Activated CD4-positive, alpha-beta T cell treated with anti-CD3 and anti-CD28 coated beads, Interleukin-2, amount 10 ng/mL, durations not matched to agents 7 days and 5 days (primary cell): Measurements from ENCODE around the gene RNF31. TPM values are rescaled to one million over a fixed set of nuclear protein-coding genes. Genes with fewer than 3 reads are reported as not detected.

Experiments
- CTCF ChIA-PET: fragments of 350-600 bp; sonication (Branson Sonifier 250); formaldehyde crosslinking; loops from one replicate; lab custom pipeline; 2021; ENCODE audit warnings: antibody characterized with exemption; lab: Charles Lee
- POLR2A ChIA-PET: fragments of 350-600 bp; sonication (Branson Sonifier 250); formaldehyde crosslinking; loops from one replicate; lab custom pipeline; 2021; ENCODE audit warnings: antibody characterized with exemption; lab: Charles Lee
- DNase-seq: peaks from one replicate; pipeline ENCODE4 v3.0.0-alpha.2; 2020
- H3K27ac Mint-ChIP-seq: one replicate; pipeline ENCODE4 v1.8.0; 2021; ENCODE audit warnings: mild to moderate bottlenecking, moderate library complexity, mixed read lengths
- H3K27me3 Mint-ChIP-seq: one replicate; pipeline ENCODE4 v1.8.0; 2021; ENCODE audit warnings: mixed read lengths
- H3K36me3 Mint-ChIP-seq: one replicate; pipeline ENCODE4 v1.8.0; 2021; ENCODE audit warnings: low read depth, mixed read lengths
- H3K4me1 Mint-ChIP-seq: one replicate; pipeline ENCODE4 v1.8.0; 2021; ENCODE audit warnings: mixed read lengths
- H3K4me3 Mint-ChIP-seq: one replicate; pipeline ENCODE4 v1.8.0; 2021; ENCODE audit warnings: mild to moderate bottlenecking, moderate library complexity, mixed read lengths
- H3K9me3 Mint-ChIP-seq: one replicate; pipeline ENCODE4 v1.8.0; 2021; ENCODE audit warnings: mixed read lengths
- total RNA-seq, 2 experiments: library from RNA; stranded (reverse); gene quantifications; one replicate each; pipeline ENCODE4 v1.2.3, GENCODE V29; 2021

RNF31 gene
- total RNA-seq, 2 experiments from 2014 or later, result 147 to 160 TPM

DNA sequence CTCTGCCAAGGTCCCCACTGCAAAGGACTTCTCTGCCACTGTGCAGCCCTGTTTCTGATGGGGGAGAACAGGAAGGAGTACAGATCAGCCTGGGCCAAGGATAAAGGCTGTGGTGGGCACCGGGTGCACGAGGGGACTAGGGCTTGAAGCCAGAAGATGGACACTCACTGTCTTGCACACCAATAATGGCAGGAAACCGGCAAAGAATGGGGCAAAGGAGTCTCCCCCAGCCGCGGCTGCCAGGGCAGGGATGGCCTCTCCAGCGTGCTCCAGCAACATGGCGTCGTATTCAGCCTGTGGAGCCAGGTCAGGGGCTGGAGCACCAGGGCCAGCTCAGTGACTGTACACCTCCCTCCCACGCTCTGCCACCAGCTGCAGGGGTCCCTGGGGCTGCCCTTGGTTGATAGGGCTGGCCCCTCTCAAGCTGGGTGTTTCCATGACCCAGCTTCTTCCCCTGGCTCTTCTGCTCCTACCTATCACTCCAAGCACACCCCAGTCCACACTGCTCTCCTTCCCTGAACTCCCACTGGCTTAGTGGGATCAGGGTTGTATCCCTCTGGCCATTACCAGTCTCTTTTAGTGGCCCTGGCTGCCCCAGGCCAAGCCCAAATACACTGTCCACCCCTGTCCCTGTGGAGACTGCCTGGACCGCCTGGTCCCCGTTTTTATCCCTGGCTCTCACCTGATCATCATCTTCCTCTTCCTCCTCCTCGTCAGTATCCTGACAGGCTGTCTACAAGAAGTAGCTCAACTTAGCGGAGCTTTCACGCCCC, 35.0 kb downstream of the RNF31 start:
- Mint-ChIP-seq H3K27me3 (no peaks in the 10 kb centered on the region), H3K9me3 (no peaks in the 10 kb centered on the region), H3K27ac (peak overlapping the region; percentile 28), H3K4me1 (peaks cover 13% of the 10 kb centered on the region), H3K36me3 (peaks cover 45% of the 10 kb centered on the region), H3K4me3 (no peak overlapping the region)
- ChIA-PET CTCF (interaction anchor here (0.7 to 4.9 kb wide), 4 partner anchors 12 to 198 kb away, joined by 3 to 38 read pairs (median 4); partner anchors contain the start of genes IRF9 and MDP1), POLR2A (no interaction called here)
- DNase-seq, result no peak

DNA sequence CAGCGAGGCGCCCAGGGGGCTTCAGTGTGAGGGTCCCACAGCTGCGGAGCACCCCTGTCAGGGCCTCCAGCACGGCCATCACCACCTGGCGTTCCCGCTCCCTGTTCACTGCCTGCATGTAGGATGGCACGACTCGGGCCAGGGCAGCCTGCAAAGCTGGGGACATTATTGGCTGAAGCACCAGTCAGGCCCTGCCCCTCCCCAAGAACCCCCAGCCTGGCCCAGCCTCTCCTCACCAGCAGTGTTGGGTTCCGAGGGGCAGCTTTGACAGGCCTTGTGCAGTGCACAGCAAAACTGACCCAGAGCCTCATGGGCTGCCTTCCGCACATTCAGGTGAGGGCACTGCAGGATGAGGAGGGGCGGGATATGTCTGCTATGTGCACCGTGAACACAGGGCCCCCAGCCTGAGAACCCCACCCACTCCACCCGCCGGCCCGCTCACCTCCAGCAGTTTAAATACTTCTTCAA, 35.8 kb downstream of the RNF31 start:
- no peaks in the 10 kb centered on the region for H3K9me3 Mint-ChIP-seq
- H3K27me3 Mint-ChIP-seq, result no peaks in the 10 kb centered on the region
- H3K4me1 Mint-ChIP-seq, result peaks cover 19% of the 10 kb centered on the region
- no peak overlapping the region for H3K27ac Mint-ChIP-seq
- ChIA-PET CTCF (interaction anchor here (0.7 to 6.5 kb wide), 4 partner anchors 22 to 198 kb away, joined by 3 to 44 read pairs (median 22); partner anchors contain the start of genes IRF9 and MDP1), POLR2A (no interaction called here)
- no peak for DNase-seq
- H3K4me3 Mint-ChIP-seq, result no peak overlapping the region
- peaks cover 41% of the 10 kb centered on the region for H3K36me3 Mint-ChIP-seq

DNA sequence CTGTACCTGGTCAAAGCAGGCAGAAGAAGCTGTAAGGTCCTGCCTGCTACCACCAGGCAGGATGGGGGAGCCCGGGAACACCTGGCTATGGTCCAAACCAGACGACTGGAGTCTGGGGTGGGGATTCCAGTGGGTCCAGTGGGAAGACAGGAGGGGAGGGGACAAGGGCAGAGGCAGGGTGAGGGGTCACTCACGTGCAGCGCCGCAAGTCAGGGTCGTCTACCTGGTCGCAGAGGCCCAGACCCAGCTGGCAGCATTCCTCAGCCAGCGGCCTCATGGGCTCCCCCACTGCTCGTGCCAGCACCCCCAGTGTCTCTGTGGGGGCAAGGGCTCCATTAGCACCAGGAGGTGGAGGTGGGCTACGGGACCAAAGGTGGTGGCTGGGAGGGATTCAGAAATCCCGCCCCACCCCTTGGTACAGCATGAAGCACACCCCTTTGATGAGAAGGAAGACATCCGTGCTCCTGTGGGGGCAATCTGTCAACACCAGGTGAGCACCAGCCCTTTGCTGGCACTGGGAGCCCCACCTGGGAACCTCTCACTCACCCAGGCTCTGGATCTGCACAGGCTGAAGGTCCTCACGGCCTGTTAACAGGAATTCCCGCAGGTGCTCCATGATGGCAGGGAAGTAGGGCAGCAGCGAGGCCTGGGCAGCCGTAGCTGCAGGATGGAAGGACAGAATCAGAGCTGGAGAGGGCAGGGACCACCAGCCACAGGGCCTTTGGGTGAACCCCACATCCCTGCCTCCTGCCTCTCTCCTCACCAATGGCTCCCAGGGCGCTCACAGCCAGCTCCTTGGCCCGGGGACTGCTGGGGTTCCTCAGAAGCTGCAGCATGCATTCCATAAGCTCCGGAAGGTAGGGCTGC, 37.0 kb downstream of the RNF31 start:
- Mint-ChIP-seq H3K4me3 (no peak overlapping the region), H3K27ac (no peak overlapping the region), H3K36me3 (peaks cover 39% of the 10 kb centered on the region), H3K27me3 (no peaks in the 10 kb centered on the region), H3K4me1 (peaks cover 29% of the 10 kb centered on the region), H3K9me3 (no peaks in the 10 kb centered on the region)
- POLR2A ChIA-PET, result no interaction called here
- CTCF ChIA-PET, result interaction anchor here (0.9 to 6.5 kb wide), 3 partner anchors 9 to 23 kb away, joined by 4 to 44 read pairs (median 11); partner anchors contain the start of gene IRF9
- no peak for DNase-seq

DNA sequence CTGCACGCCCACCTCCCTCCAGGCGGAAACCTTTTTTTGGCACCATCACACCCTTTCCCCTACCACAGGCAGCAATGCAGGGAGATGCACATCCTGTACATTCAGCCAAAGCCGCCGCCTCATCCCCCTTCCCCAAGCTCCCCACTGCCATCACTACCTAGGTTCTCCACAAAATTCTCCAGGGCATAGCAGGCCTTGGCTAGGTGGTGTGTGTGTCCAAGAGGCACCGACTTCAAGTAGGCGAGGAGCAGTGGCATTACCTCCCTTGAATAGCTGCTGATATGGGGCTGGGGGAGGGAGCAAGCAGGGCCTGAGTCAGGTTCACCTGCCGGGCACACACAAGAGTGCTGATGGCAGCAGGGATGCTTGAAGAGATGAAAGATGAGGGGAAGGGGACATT, 37.7 kb downstream of the RNF31 start:
- no peak overlapping the region for H3K4me3 Mint-ChIP-seq
- no peak overlapping the region for H3K27ac Mint-ChIP-seq
- DNase-seq, result no peak
- no peaks in the 10 kb centered on the region for H3K27me3 Mint-ChIP-seq
- H3K4me1 Mint-ChIP-seq, result peaks cover 33% of the 10 kb centered on the region
- H3K36me3 Mint-ChIP-seq, result peaks cover 36% of the 10 kb centered on the region
- no peaks in the 10 kb centered on the region for H3K9me3 Mint-ChIP-seq
- ChIA-PET CTCF (interaction anchor here (0.9 to 6.5 kb wide), 6 partner anchors 9 to 76 kb away, joined by 3 to 44 read pairs (median 4); partner anchors contain the start of gene IRF9), POLR2A (no interaction called here)

DNA sequence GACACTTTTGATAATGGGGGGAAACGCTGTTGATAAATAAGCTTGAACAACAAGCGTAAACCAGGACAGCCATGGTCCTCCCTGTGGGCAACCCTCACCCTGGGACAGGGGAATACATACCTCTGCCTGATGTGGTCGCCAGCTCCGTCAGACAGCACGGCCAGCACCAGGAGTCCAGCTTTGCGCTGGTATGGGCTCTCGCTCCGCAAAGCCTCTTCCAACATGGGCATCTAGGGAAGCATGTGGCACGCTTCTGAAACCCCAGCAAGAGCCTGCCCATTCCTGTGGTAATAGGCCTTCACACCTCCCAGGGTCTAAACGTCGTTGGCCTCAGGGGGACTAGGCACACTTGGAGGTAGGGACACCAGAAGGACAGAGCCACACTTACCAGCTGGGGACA, 38.4 kb downstream of the RNF31 start:
- no peak overlapping the region for H3K27ac Mint-ChIP-seq
- POLR2A ChIA-PET, result no interaction called here
- DNase-seq, result no peak

DNA sequence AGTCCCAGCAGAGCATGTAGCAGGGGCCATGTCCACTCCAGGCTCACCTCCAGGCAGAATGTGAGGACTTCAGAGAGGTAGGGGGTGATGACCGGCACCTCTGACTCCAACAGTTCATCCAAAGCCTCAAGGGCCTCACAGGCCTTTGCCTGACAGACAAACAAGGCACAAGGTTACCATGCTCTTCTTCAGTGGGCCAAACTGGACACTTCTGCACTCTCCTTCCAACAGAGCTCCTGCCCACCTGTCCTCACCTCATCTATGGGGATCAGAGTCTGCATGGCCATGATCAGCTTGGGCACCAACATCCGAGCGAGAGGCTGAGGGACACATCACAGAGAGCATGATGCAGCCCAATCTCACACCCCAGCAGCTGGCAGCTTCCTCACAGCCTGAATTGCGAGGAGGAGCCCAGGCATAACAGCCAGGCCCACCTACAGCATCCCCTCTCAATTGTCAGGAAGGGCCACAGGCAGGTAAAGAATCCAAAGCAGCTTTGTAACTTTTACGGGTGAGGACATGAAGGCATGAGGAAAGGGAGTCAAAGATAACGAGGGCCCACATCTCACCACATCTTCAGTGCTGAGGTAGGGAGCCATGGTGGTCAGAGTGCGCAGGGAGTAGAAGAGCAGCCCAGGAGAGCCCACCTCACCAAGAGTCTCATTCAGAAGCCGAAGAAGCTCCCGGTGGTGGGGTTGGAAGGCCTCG, 39.7 kb downstream of the RNF31 start:
- no peaks in the 10 kb centered on the region for H3K9me3 Mint-ChIP-seq

More for the DNA sequence above, 38.4 kb downstream of the RNF31 start:
- CTCF ChIA-PET, result interaction anchor here (0.7 to 6.5 kb wide), 7 partner anchors 8 to 77 kb away, joined by 3 to 44 read pairs (median 4); partner anchors contain the start of gene IRF9
- no peaks in the 10 kb centered on the region for H3K27me3 Mint-ChIP-seq
- no peaks in the 10 kb centered on the region for H3K9me3 Mint-ChIP-seq
- H3K4me3 Mint-ChIP-seq, result no peak overlapping the region
- peaks cover 39% of the 10 kb centered on the region for H3K36me3 Mint-ChIP-seq
- H3K4me1 Mint-ChIP-seq, result peaks cover 37% of the 10 kb centered on the region

DNA sequence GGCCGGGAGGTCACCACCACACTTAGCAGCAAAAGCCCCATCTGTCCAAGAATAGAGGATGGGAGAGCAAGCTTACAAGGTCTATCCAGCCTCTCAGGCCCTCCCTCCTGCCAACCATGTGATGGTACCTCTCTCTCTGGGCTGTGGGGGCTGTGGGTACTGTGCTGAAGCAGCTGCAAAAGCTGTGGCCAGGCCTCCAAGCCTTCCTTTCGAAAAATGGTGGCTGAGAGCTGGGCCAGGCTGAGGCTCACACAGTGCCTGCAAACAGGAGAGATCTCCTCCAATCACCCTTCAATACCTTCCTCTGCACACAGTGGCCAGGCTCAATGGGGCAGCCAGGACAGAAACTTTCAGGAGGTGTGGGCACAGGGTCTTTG, 40.2 kb downstream of the RNF31 start:
- H3K27ac Mint-ChIP-seq, result peak overlapping the region; percentile 93
- POLR2A ChIA-PET, result no interaction called here
- CTCF ChIA-PET, result interaction anchor here (1.2 to 6.5 kb wide), 7 partner anchors 14 to 109 kb away, joined by 3 to 44 read pairs (median 6); partner anchors contain the start of genes DCAF11, IRF9, NRL and TINF2
- no peaks in the 10 kb centered on the region for H3K9me3 Mint-ChIP-seq
- no peak for DNase-seq
- peak overlapping the region; percentile 89 for H3K4me3 Mint-ChIP-seq
- H3K27me3 Mint-ChIP-seq, result no peaks in the 10 kb centered on the region
- H3K36me3 Mint-ChIP-seq, result peaks cover 42% of the 10 kb centered on the region
- H3K4me1 Mint-ChIP-seq, result peaks cover 49% of the 10 kb centered on the region

More for the DNA sequence above, 39.7 kb downstream of the RNF31 start:
- peak overlapping the region; percentile 89 for H3K4me3 Mint-ChIP-seq
- no peak for DNase-seq
- ChIA-PET POLR2A (interaction anchor here (0.7 to 0.9 kb wide), 2 partner anchors 9 to 92 kb away, joined by 3 read pairs; partner anchors contain the start of gene TM9SF1), CTCF (interaction anchor here (1.2 to 6.5 kb wide), 6 partner anchors 10 to 55 kb away, joined by 3 to 44 read pairs (median 8); partner anchors contain the start of genes IRF9 and TINF2)
- no peaks in the 10 kb centered on the region for H3K27me3 Mint-ChIP-seq
- peaks cover 41% of the 10 kb centered on the region for H3K36me3 Mint-ChIP-seq
- peaks cover 44% of the 10 kb centered on the region for H3K4me1 Mint-ChIP-seq
- peak overlapping the region; percentile 93 for H3K27ac Mint-ChIP-seq

DNA sequence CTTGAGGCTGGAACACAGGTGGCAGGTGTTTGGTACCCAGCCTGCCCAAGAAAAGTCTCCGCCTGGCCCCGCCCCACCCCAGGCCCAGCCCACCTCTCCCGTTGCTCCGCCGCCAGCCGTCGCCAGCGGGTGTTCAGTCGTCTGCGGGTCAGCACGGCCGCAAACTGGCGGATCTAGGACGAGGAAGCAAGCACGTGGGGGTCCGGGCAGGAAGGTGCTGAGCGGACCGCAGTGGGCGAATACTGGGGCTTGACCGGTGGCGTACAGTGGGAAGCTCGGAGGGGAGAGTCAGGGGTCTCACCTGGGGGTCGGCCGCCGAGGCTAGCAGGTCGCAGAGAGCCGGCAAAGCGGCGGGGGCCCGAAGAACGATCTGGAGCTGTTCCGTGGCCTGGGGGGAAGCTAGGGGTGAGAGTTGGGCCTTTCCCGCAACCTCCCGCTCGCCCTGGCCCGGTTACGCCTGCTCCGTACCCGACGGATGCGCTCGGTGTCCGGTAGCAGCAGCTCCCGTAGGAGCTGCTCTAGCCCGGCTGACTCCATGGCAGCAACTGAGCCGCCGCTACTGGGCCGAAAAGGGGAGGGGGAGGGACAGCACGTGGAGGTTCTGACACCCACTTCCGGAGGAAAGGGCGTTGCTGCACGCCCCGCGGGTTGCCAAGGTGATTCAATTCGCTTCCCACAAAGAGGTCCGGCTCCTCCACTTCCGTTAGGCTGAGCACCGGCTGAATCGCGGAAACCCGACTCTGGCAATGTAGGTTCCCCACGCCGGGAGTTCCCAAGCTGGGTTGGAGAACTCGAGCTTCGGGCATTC, 41.2 kb downstream of the RNF31 start, which contains the start of gene IPO4:
IPO4 (minus strand) TSS at position 566 of the 808 bp plus-strand sequence; CDS start at position 537, 29 bp downstream.
- peaks cover 41% of the 10 kb centered on the region for H3K36me3 Mint-ChIP-seq
- no peaks in the 10 kb centered on the region for H3K9me3 Mint-ChIP-seq
- H3K4me3 Mint-ChIP-seq, result peak within 1 kb of the TSS; percentile 89
- peaks cover 56% of the 10 kb centered on the region for H3K4me1 Mint-ChIP-seq
- ChIA-PET POLR2A (interaction anchor here (0.7 to 1.0 kb wide), 2 partner anchors 27 to 47 kb away, joined by 4 read pairs; partner anchors contain the start of genes EMC9 and MDP1), CTCF (interaction anchor here (0.6 to 6.5 kb wide), 10 partner anchors 13 to 108 kb away, joined by 3 to 44 read pairs (median 6); partner anchors contain the start of genes DCAF11, IRF9 and NRL)
- peak within 1 kb of the TSS; percentile 93 for H3K27ac Mint-ChIP-seq
- DNase-seq, result peak; percentile 97
- no peaks in the 10 kb centered on the region for H3K27me3 Mint-ChIP-seq

DNA sequence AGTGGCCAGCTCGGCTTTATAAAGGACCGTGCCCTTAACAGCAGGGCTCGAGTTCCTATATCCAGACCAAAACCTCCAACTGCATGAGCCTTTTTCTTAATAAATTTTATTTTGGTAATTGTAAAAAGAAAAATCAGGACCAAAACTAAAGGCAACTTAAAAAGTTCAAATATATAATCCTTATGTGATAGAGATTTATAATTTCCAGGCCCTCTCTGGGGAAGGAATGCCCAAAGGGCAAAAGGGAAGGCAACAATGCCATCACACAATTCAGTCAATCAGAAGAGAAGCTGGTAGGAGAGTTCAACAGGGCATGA, 41.7 kb downstream of the RNF31 start:
- peaks cover 58% of the 10 kb centered on the region for H3K4me1 Mint-ChIP-seq
- POLR2A ChIA-PET, result interaction anchor here (1.0 kb wide), 1 partner anchor 48 kb away, joined by 4 read pairs; the partner anchor contains the start of gene EMC9
- peak overlapping the region; percentile 89 for H3K4me3 Mint-ChIP-seq
- no peaks in the 10 kb centered on the region for H3K9me3 Mint-ChIP-seq
- peaks cover 41% of the 10 kb centered on the region for H3K36me3 Mint-ChIP-seq
- CTCF ChIA-PET, result interaction anchor here (0.6 to 6.5 kb wide), 8 partner anchors 13 to 108 kb away, joined by 3 to 44 read pairs (median 6); partner anchors contain the start of genes DCAF11, IRF9 and NRL
- DNase-seq, result no peak
- H3K27me3 Mint-ChIP-seq, result no peaks in the 10 kb centered on the region
- peak overlapping the region; percentile 93 for H3K27ac Mint-ChIP-seq

DNA sequence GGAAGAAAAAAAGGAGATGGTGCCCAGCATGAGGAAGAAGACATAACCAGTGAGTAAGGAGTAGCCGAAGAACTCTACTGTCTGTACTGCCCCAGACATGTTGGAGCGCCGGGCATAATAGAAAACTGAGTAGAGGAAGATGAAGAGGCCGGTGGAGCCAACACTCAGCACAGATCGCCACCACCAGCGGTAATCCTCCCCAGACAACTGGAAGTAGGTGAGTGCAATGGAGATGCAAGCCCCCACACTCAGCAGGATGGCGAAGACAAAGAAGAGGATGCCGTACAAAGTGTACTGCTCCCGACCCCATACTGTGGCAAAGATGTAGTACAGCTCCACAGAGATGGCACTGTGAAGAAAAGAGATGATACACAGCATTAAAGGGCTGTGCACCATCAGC, 42.2 kb downstream of the RNF31 start:
- DNase-seq, result no peak
- Mint-ChIP-seq H3K36me3 (peaks cover 44% of the 10 kb centered on the region), H3K27me3 (no peaks in the 10 kb centered on the region), H3K4me1 (peaks cover 62% of the 10 kb centered on the region), H3K4me3 (no peak overlapping the region), H3K27ac (peak overlapping the region; percentile 93), H3K9me3 (no peaks in the 10 kb centered on the region)
- ChIA-PET CTCF (interaction anchor here (1.8 to 6.5 kb wide), 4 partner anchors 16 to 107 kb away, joined by 6 to 44 read pairs (median 6); partner anchors contain the start of genes DCAF11, IRF9 and NRL), POLR2A (no interaction called here)

DNA sequence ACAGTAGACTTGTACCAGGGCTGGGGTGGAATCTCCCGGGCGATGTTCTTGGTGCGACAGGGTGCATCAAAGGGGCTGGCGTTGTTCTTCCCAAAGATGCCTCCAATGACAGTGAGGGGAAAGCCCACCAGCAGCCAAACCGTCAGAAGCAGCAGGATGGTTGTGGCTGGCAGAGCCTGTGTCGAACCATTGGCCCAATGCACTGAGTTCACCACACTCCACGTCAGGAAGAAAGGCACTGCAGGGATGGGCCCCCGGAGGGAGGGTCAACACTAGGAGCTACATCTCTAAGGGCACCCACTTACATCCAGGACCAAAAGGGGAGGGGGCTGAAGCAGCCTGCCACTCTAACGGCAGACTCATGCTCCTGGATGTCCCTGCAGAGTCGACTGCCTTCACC, 43.1 kb downstream of the RNF31 start:
- ChIA-PET CTCF (no interaction called here), POLR2A (no interaction called here)
- Mint-ChIP-seq H3K27me3 (no peaks in the 10 kb centered on the region), H3K9me3 (no peaks in the 10 kb centered on the region), H3K4me1 (peaks cover 69% of the 10 kb centered on the region), H3K27ac (no peak overlapping the region), H3K36me3 (peaks cover 40% of the 10 kb centered on the region), H3K4me3 (no peak overlapping the region)
- no peak for DNase-seq
